H1 (cell line): ENCODE measurements around the gene SENP2. TPM values are rescaled to one million over a fixed set of nuclear protein-coding genes. Genes with fewer than 3 reads are reported as not detected.
"Not testable (repeated sequence)": the region's sequence is repeated elsewhere in the genome, so short reads cannot be mapped to it uniquely, and the experiment has no call there.

Experiments used
- CTCF ChIA-PET: fragments of 300-600 bp; sonication (Branson Sonifier 250); formaldehyde crosslinking; loops from one replicate; lab custom pipeline; 2021; ENCODE audit not compliant: partially characterized antibody; lab: Charles Lee
- POLR2A ChIA-PET: fragments of 300-600 bp; sonication (Branson Sonifier 250); formaldehyde crosslinking; loops from one replicate; lab custom pipeline; 2021; ENCODE audit warnings: inconsistent platforms; ENCODE audit not compliant: partially characterized antibody; lab: Charles Lee
- DNase-seq, 2 experiments: peaks; one replicate each; pipeline versions ENCODE4 v3.0.0 to v3.0.0-alpha.2; 2010 to 2022; ENCODE audit warnings: low spot score in 2 of 2, low read depth in 1 of 2, mixed read lengths in 1 of 2
- FAIRE-seq: peaks from 2 replicates; lab custom pipeline; 2011; peaks lifted over from hg19 to GRCh38; lab: Jason Lieb, UNC
- H2AFZ ChIP-seq: 2 replicates; pipeline ENCODE4 v1.8.1; 2012; ENCODE audit warnings: low read length, inconsistent platforms
- H2AK5ac ChIP-seq: 2 replicates; pipeline ENCODE4 v1.6.1; 2013; ENCODE audit warnings: low read depth, low read length
- H2BK120ac ChIP-seq: replicated peaks from 2 replicates; pipeline ENCODE3; 2013; ENCODE audit warnings: low read depth, low read length, inconsistent platforms
- H2BK12ac ChIP-seq: 2 replicates; pipeline ENCODE4 v1.6.1; 2013; ENCODE audit warnings: low read depth, low read length
- H2BK15ac ChIP-seq: 2 replicates; pipeline ENCODE4 v1.6.1; 2013; ENCODE audit warnings: low read length
- H2BK20ac ChIP-seq: 2 replicates; pipeline ENCODE4 v1.6.1; 2013; ENCODE audit warnings: low read length
- H2BK5ac ChIP-seq: 2 replicates; pipeline ENCODE4 v1.6.1; 2013; ENCODE audit warnings: low read depth, low read length
- H3K14ac ChIP-seq: 2 replicates; pipeline ENCODE4 v1.6.1; 2013; ENCODE audit warnings: inconsistent platforms; ENCODE audit not compliant: insufficient read length
- H3K18ac ChIP-seq: 2 replicates; pipeline ENCODE4 v1.6.1; 2013; ENCODE audit warnings: low read length; ENCODE audit errors: extremely low read depth
- H3K23ac ChIP-seq: 2 replicates; pipeline ENCODE4 v1.6.1; 2013; ENCODE audit warnings: inconsistent platforms; ENCODE audit not compliant: insufficient read length
- H3K23me2 ChIP-seq: 2 replicates; pipeline ENCODE4 v1.6.1; 2013; ENCODE audit warnings: low read depth, low read length
- H3K27ac ChIP-seq: 2 replicates; pipeline ENCODE4 v1.6.1; 2011; ENCODE audit warnings: low read depth, low read length, inconsistent platforms
- H3K27me3 ChIP-seq, 4 experiments: replicated peaks in 1 of 4; 1 replicate in 1 of 4; 2 replicates in 3 of 4; pipeline versions ENCODE4 v1.6.1 to v1.8.1; 2011 to 2013; ENCODE audit warnings: low read length in 3 of 4, mild to moderate bottlenecking in 3 of 4, inconsistent platforms in 2 of 4, mixed read lengths in 2 of 4, moderate library complexity in 1 of 4; ENCODE audit not compliant: control insufficient read depth in 3 of 4, insufficient read depth in 3 of 4; ENCODE audit errors: extremely low read depth in 1 of 4
- H3K36me3 ChIP-seq, 4 experiments: 2 replicates each; pipeline versions ENCODE4 v1.6.1 to v1.8.1; 2011 to 2013; ENCODE audit warnings: mild to moderate bottlenecking in 4 of 4, low read length in 3 of 4, moderate library complexity in 2 of 4, control low read depth in 1 of 4, inconsistent platforms in 1 of 4; ENCODE audit not compliant: insufficient read depth in 4 of 4, control insufficient read depth in 2 of 4
- H3K4ac ChIP-seq: replicated peaks from 2 replicates; pipeline ENCODE3; 2013; ENCODE audit warnings: low read length, low read depth, mixed read lengths, inconsistent platforms; ENCODE audit not compliant: insufficient read length
- H3K4me1 ChIP-seq, 4 experiments: replicated peaks in 1 of 4; 1 replicate in 1 of 4; 2 replicates in 3 of 4; pipeline versions ENCODE4 v1.6.1 to v1.8.1; 2011 to 2013; ENCODE audit warnings: low read length in 3 of 4, inconsistent platforms in 2 of 4, mixed read lengths in 1 of 4; ENCODE audit not compliant: insufficient read depth in 4 of 4, control insufficient read depth in 3 of 4
- H3K4me2 ChIP-seq, 2 experiments: 2 replicates each; pipeline versions ENCODE4 v1.6.1 to v1.8.1; 2011 to 2013; ENCODE audit warnings: low read depth in 2 of 2, low read length in 2 of 2, control low read depth in 1 of 2, inconsistent platforms in 1 of 2, mild to moderate bottlenecking in 1 of 2; ENCODE audit not compliant: insufficient read depth in 1 of 2
- H3K4me3 ChIP-seq, 4 experiments: fragments of 200-600, 300-600 bp in 1 of 4; sonication (generic), shearing (Covaris generic), sonication (Bioruptor Twin) in 1 of 4; 2 replicates each; pipeline versions ENCODE4 v1.5.1 to v1.8.1; 2011 to 2016; ENCODE audit warnings: low read length in 4 of 4, low read depth in 3 of 4, control low read depth in 2 of 4, inconsistent platforms in 2 of 4, mild to moderate bottlenecking in 2 of 4, mixed read lengths in 1 of 4, moderate library complexity in 1 of 4; ENCODE audit not compliant: insufficient read depth in 2 of 4; ENCODE audit errors: extremely low read depth in 1 of 4
- H3K56ac ChIP-seq: replicated peaks from 2 replicates; pipeline ENCODE3; 2013; ENCODE audit warnings: low read depth, mild to moderate bottlenecking, mixed read lengths, low read length, inconsistent platforms; ENCODE audit not compliant: insufficient read length
- H3K79me1 ChIP-seq: 2 replicates; pipeline ENCODE4 v1.6.1; 2013; ENCODE audit warnings: low read depth, low read length, control low read depth
- H3K79me2 ChIP-seq, 2 experiments: 2 replicates each; pipeline versions ENCODE4 v1.6.1 to v1.8.1; 2012 to 2013; ENCODE audit warnings: low read length in 2 of 2, mild to moderate bottlenecking in 2 of 2, inconsistent platforms in 1 of 2; ENCODE audit not compliant: insufficient read depth in 2 of 2, control insufficient read depth in 1 of 2
- H3K9ac ChIP-seq, 4 experiments: replicated peaks in 1 of 4; 1 replicate in 1 of 4; 2 replicates in 3 of 4; pipeline versions ENCODE4 v1.6.1 to v1.8.1; 2011 to 2013; ENCODE audit warnings: low read depth in 3 of 4, low read length in 3 of 4, control low read depth in 2 of 4, mild to moderate bottlenecking in 2 of 4, moderate library complexity in 2 of 4, inconsistent platforms in 1 of 4; ENCODE audit errors: extremely low read depth in 1 of 4
- H3K9me3 ChIP-seq, 2 experiments: 2 replicates each; pipeline versions ENCODE4 v1.6.1 to v1.8.1; 2012 to 2013; ENCODE audit warnings: mild to moderate bottlenecking in 2 of 2, moderate library complexity in 2 of 2, control low read depth in 1 of 2, inconsistent platforms in 1 of 2, low read depth in 1 of 2, low read length in 1 of 2, mixed read lengths in 1 of 2; ENCODE audit not compliant: insufficient read depth in 2 of 2
- H4K20me1 ChIP-seq, 2 experiments: replicated peaks in 1 of 2; 2 replicates each; pipeline versions ENCODE3 to v1.8.1; 2011 to 2013; ENCODE audit warnings: inconsistent platforms in 2 of 2, low read length in 2 of 2, mild to moderate bottlenecking in 1 of 2; ENCODE audit not compliant: insufficient read depth in 2 of 2, control insufficient read depth in 1 of 2
- H4K5ac ChIP-seq: 2 replicates; pipeline ENCODE4 v1.6.1; 2013; ENCODE audit warnings: low read length, low read depth, mixed read lengths, inconsistent platforms; ENCODE audit not compliant: insufficient read length
- H4K8ac ChIP-seq: 2 replicates; pipeline ENCODE4 v1.8.0; 2013; ENCODE audit warnings: mild to moderate bottlenecking, moderate library complexity, low read length, inconsistent platforms; ENCODE audit not compliant: insufficient read depth; ENCODE audit errors: extremely low read depth
- H4K91ac ChIP-seq: replicated peaks from 2 replicates; pipeline ENCODE3; 2013; ENCODE audit warnings: low read length, mixed read lengths, inconsistent platforms; ENCODE audit not compliant: insufficient read length
- WGBS, 2 experiments: shearing (Covaris generic) in 1 of 2; methylation state at CpG; one replicate each; pipeline versions ENCODE4 v1.1.6 to v1.1.7; 2013 to 2015; ENCODE audit warnings: low lambda C conversion rate in 2 of 2, mixed read lengths in 2 of 2, inconsistent platforms in 1 of 2, low coverage in 1 of 2, missing lambda C conversion rate in 1 of 2; ENCODE audit not compliant: insufficient replicate concordance in 2 of 2, insufficient coverage in 1 of 2, insufficient read length in 1 of 2; ENCODE audit errors: extremely low coverage in 1 of 2, missing lambda C conversion rate in 1 of 2; 5-methylcytosine and 5-hydroxymethylcytosine counted together
- polyA plus RNA-seq, 7 experiments: library from polyadenylated mRNA; depleted of rRNA in 3 of 7; stranded (reverse) in 5 of 7; unstranded in 2 of 7; fragments of >200 nt in 5 of 7; fragments of 200-250 nt in 2 of 7; gene quantifications; 1 replicate in 5 of 7; 2 replicates in 1 of 7; 4 replicates in 1 of 7; pipeline versions ENCODE4 v1.2.1 to v1.2.3, GENCODE V29; 2011 to 2013; ENCODE audit warnings: missing spikeins in 2 of 7, mixed read lengths in 2 of 7
- total RNA-seq: library from RNA; stranded (reverse); fragmentation: NEBNext Ultra II Directional; extraction: Animal tissue kit (Norgen Biotek cat#: 25700); gene quantifications from 2 replicates; pipeline ENCODE4 v1.2.1, GENCODE V29; 2021

SENP2 gene
- total and polyA plus RNA-seq, 2 of the 8 experiments (the other 6 are each of a cell fraction or from before 2014, with no cell fraction given): 25.2 to 69.3 TPM

DNA sequence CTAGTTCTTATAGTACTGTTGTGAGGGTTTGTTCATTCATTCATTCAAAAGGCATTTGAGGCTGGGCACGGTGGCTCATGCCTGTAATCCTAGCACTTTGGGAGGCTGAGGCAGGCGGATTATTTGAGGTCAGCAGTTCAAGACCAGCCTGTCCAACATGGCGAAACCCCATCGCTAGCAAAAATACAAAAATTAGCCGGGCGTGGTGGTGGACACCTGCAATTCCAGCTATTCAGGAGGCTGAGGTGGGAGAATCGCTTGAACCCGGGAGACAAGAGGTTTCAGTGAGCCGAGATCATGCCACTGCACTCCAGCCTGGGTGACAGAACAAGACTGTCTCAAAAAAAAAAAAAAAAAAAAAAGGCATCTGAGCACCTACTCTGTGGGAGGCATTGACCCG lies 75.2 kb downstream of the SENP2 start:
- H3K79me2 ChIP-seq, H2AK5ac ChIP-seq, H3K79me1 ChIP-seq, H3K27ac ChIP-seq, H3K56ac ChIP-seq, H4K91ac ChIP-seq, H3K4me1 ChIP-seq, H3K23me2 ChIP-seq, H2BK12ac ChIP-seq, H2BK5ac ChIP-seq, FAIRE-seq, H3K27me3 ChIP-seq, H3K23ac ChIP-seq, H3K9ac ChIP-seq, H2BK20ac ChIP-seq, H3K4me3 ChIP-seq, H2BK15ac ChIP-seq, H3K4ac ChIP-seq, H4K5ac ChIP-seq, H2AFZ ChIP-seq, H4K20me1 ChIP-seq, H3K14ac ChIP-seq, H4K8ac ChIP-seq, H3K9me3 ChIP-seq, H2BK120ac ChIP-seq, H3K4me2 ChIP-seq, H3K18ac ChIP-seq, DNase-seq: not testable (repeated sequence)
- 80% methylated on average over 9 of the region's 10 CpGs; no CpG with 5 or more reads in 1 of the 2 experiments for WGBS, 2 experiments
- CTCF ChIA-PET: interaction anchor here (0.8 to 6.9 kb wide), 34 partner anchors 9 to 321 kb away, joined by 3 to 67 read pairs (median 7); no protein-coding TSS in a partner anchor
- POLR2A ChIA-PET: interaction anchor here (0.6 to 3.5 kb wide), 9 partner anchors 11 to 276 kb away, joined by 3 to 11 read pairs (median 3); partner anchors contain the start of genes IGF2BP2 and TRA2B
- H3K36me3 ChIP-seq: peaks cover 4 to 28% (median 19%) of the 10 kb centered on the region in 4 experiments; a peak in 6 of 8 replicates
